ENCODE results near the gene ATP2C2. TPM values are rescaled to one million over a fixed set of nuclear protein-coding genes. Genes with fewer than 3 reads are reported as not detected.

The ATP2C2 gene
- total RNA-seq, 4 donors from 2014 or later, result 1.1 to 25.8 (median 5.6) TPM

DNA sequence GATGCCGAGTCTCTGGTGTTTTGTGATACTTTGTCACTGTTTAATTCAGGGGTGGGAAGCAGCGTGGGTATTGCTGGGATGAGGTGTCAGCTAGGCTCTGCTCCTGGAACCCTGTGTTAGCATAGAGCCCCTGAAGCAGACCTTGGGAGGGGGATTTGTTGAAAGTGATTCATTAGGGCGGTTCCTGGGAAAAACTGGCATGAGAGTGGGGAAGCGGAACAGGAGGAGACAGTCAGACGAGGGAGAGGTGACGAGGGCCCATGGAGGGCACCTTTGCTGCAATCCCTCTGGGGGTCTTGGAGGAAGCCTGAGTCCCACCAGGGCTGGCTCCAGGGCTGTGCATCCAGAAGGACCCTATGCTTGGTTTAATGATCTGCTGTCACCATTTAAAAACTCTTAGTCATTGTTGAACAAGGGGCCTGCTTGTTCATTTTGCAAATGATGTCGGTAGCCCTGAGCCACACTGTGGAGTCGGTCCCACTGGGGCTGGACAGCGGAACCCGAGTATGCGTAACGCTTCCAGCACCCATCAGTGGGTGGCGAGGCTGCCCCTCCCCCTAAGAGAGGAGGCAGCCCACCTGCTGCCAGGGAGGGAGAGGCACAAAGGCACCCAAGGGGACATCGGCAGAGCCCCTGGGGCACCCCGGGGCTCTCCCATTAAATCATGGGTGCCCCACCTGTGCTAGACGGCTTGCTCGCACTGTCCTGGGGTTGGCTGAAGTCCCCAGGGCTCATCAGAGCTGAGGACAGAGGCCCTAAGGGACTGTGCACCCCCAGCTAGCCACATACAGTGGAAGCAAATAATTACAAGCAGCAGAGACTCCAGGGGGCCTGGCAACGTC is 38.3 kb upstream of the ATP2C2 start:
- DNase-seq, result no peak
- Histone ChIP-seq H3K9me3 (no peaks in the 10 kb centered on the region), H3K4me1 (no peaks in the 10 kb centered on the region), H3K4me3 (no peak overlapping the region), H3K27ac (no peak overlapping the region), H3K27me3 (peaks cover 0 to 9% (median 0%) of the 10 kb centered on the region in 4 donors), H3K36me3 (no peaks in the 10 kb centered on the region)
- TF ChIP-seq, protein P1, sequence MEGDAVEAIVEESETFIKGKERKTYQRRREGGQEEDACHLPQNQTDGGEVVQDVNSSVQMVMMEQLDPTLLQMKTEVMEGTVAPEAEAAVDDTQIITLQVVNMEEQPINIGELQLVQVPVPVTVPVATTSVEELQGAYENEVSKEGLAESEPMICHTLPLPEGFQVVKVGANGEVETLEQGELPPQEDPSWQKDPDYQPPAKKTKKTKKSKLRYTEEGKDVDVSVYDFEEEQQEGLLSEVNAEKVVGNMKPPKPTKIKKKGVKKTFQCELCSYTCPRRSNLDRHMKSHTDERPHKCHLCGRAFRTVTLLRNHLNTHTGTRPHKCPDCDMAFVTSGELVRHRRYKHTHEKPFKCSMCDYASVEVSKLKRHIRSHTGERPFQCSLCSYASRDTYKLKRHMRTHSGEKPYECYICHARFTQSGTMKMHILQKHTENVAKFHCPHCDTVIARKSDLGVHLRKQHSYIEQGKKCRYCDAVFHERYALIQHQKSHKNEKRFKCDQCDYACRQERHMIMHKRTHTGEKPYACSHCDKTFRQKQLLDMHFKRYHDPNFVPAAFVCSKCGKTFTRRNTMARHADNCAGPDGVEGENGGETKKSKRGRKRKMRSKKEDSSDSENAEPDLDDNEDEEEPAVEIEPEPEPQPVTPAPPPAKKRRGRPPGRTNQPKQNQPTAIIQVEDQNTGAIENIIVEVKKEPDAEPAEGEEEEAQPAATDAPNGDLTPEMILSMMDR (IDR thresholded peaks at IDR 0.05), result no peak
- TF ChIP-seq POLR2A (IDR thresholded peaks at IDR 0.05), result no peak
- WGBS, 2 donors, result 68 to 83% methylated on average over 8 to 12 of the region's 18 CpGs
- intact Hi-C loops (cut with DNase I), result no loop called here

DNA sequence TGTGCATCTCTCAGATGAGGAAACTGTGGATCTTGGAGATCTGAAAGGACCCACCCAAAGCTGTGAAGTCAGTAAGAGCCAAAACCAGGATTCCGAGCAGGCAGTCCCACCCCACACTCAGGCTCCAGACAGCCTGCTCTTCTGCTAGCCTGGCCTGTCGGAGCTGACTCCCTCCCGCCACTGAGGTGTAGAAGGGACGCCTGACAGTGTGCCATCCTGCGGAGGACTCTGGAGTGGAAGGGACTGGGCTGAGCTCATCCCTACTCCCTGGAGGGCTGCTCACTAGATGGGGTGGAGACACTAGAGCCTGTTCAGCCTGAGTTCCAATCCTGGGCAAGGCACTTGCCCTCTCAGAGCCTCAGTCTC is 37.7 kb upstream of the ATP2C2 start:
- TF ChIP-seq, protein P1 (IDR thresholded peaks at IDR 0.05), result no peak
- TF ChIP-seq POLR2A (IDR thresholded peaks at IDR 0.05), result no peak
- H3K4me1 ChIP-seq, result no peaks in the 10 kb centered on the region
- no peaks in the 10 kb centered on the region for H3K36me3 ChIP-seq
- 82 to 97% methylated on average over 2 to 3 of the region's 5 CpGs for WGBS, 2 donors
- no peaks in the 10 kb centered on the region for H3K9me3 ChIP-seq
- no peak for DNase-seq
- peaks cover 0 to 9% (median 0%) of the 10 kb centered on the region in 4 donors for H3K27me3 ChIP-seq
- H3K4me3 ChIP-seq, result no peak overlapping the region
- H3K27ac ChIP-seq, result no peak overlapping the region
- intact Hi-C loops (cut with DNase I), result no loop called here

DNA sequence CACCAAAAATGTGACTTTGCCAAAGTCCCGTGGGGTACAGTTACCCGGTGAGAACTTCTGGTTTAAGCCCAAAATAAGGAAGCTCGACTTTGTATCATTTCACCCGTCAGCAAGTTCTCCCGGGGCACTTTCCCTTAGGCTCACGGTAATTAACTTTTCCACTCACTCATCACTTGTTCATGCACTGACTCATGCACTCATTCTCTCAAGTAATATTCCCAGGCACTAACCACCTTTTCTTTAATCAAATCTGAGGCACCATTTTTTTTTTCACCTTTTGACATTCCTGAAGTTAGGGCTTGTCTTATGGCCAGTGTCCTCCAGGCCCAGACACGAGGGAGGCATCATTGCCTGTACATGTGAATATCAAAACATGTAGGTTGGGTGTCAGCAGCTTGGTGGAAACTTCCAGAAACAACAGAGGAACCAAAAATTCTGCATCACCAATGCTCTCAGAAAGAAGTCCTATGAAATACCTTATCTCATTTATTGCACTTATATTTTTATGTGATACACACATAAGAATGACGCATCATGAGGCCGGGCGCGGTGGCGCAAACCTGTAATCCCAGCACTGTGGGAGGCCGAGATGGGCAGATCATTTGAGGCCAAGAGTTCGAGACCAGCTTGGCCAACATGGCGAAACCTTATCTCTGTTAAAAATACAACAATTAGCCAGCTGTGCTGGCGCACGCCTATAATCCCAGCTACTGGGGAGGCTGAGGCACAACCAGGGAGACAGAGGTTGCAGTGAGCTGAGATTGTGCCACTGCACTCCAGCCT is 36.1 kb upstream of the ATP2C2 start:
- TF ChIP-seq POLR2A (IDR thresholded peaks at IDR 0.05), result no peak
- TF ChIP-seq, protein P1 (IDR thresholded peaks at IDR 0.05), result no peak
- Histone ChIP-seq H3K4me1 (no peaks in the 10 kb centered on the region), H3K27me3 (no peaks in the 10 kb centered on the region), H3K27ac (no peak overlapping the region), H3K4me3 (no peak overlapping the region), H3K9me3 (peaks cover 0 to 4% (median 0%) of the 10 kb centered on the region in 3 donors), H3K36me3 (no peaks in the 10 kb centered on the region)
- WGBS, 2 donors, result 53 to 70% methylated on average over 14 to 17 of the region's 17 CpGs
- intact Hi-C loops (cut with DNase I), result no loop called here
- no peak for DNase-seq

DNA sequence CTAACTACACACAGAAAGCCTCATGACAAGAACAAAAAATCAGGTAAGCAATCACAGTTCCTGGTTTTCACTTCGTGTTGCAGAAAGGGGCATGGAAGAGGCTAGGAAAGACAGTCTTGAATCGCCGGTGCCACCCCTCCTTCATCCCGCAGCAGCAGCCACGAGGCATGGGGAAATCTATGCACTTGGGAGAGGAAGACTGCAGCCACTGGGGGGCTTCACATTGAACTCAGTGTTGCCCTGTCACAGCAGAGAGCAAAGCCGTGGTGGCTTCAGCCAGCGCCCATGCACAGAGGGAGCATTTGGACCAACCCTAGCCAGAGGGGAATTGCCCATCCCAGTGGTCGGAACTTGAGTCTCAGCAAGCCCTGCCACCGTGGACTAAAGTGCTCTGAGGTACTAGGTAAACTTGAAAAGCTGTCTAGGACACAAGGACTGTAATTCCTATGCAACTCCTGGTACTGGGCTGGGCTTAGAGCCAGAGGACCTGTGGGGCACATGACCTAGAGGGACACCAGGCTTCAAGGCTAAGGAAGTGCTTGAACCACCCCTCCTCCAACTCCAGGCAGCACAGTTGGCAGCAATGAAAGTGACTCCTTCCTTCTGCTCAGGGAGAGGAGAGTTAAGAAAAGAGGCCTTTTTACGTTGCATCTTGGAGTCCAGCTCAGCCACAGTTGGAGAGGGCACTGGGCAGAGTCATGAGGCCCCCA is 35.2 kb upstream of the ATP2C2 start:
- TF ChIP-seq, protein P1 (IDR thresholded peaks at IDR 0.05), result no peak
- no peak for TF ChIP-seq POLR2A (IDR thresholded peaks at IDR 0.05)
- peaks cover 0 to 5% (median 3%) of the 10 kb centered on the region in 3 donors for H3K9me3 ChIP-seq
- no peak for DNase-seq
- intact Hi-C loops (cut with DNase I), result no loop called here
- WGBS, 2 donors, result 57 to 82% methylated on average over 5 to 8 of the region's 10 CpGs
- H3K36me3 ChIP-seq, result no peaks in the 10 kb centered on the region
- no peak overlapping the region for H3K27ac ChIP-seq
- no peak overlapping the region for H3K4me3 ChIP-seq
- no peaks in the 10 kb centered on the region for H3K27me3 ChIP-seq
- no peaks in the 10 kb centered on the region for H3K4me1 ChIP-seq

Data from esophagus squamous epithelium (tissue), 5 donors.